HG02943 (cell line): ENCODE measurements around the gene NPAS2.

Source experiments
- ATAC-seq: cut with Tn5 transposase; IDR thresholded peaks from one replicate; pipeline ENCODE4 v1.9.1; 2021; ENCODE audit warnings: mild to moderate bottlenecking, low read depth, moderate library complexity; ENCODE audit not compliant: unreplicated experiment

NPAS2 gene

DNA sequence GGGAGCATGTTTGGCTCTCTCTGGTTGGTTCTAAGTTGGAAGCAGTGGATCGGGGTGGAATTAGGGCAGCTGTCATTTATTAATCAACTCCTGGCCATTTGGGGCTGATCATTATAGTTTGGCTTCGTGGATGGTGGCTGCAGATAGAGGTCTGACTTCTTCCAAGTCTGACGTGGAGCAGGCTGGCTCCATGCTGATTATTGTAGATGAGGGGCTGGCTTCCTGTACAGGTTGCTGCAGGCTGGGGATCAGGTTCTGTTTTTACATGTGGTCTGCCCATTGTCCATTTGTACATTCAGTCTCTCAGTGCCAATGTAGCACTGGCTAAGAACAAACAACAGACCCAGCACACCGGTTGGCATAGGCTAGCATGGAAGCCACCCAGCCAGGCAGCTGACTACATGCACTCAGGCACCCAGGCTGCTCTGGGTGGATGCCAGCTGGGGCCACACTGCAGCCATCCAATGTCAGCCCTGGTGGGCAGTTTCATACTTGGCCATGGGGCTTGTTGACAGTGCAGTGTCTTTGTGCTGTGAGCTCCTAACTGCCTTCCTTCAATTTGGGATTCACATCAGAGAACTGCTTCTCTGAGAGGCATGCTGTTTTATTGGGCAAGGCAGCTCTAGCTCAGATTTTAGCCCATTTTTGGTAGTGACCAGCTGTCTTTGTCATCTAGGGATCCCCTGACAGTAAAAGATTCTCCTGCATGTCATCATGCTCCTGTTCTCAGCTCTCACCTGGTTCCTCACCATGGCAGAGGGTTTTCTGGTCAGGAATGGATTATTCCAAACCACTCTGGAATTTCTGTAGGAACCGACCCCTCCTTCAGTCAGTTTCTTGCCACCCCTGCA is 25.4 kb downstream of the NPAS2 start:
- ATAC-seq = no peak

DNA sequence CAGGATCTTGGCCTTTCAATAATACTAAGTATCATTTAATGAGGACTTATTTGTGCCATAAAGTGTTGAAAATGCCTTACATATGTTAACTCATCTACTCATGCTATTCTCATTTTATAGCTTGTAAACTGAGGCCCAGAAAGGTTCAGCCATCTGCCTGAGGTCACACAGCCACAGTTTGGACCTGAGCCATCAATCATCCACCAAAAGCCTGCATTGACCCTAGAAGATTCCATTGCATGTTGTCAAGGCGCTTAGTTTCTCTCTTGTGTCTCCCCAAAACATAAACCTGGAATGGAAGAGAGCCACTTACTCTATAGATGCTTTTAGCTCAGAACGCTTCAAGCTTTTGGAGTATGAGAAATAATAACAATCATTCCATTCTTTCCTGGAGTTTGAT is 26.8 kb downstream of the NPAS2 start:
- ATAC-seq = no peak

DNA sequence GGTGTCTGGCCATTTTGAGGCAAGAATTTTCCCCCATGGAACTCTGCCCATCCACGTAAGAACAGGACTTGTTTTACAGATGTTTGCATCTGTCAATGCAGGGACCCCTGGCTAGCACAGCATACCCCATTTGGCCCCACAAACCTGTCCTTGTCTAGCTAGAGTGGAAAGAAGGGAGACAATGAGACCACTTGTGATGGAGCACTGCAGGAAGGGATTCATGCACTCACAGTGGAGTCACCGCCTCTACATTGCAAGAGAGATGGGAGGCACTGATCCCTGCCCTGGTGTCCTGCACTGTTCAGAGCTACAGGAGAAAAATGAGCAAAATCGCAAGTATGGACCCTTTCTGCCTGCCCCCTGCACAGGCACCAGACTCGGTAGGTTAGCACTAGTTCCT is 32.5 kb downstream of the NPAS2 start:
- ATAC-seq = no peak

DNA sequence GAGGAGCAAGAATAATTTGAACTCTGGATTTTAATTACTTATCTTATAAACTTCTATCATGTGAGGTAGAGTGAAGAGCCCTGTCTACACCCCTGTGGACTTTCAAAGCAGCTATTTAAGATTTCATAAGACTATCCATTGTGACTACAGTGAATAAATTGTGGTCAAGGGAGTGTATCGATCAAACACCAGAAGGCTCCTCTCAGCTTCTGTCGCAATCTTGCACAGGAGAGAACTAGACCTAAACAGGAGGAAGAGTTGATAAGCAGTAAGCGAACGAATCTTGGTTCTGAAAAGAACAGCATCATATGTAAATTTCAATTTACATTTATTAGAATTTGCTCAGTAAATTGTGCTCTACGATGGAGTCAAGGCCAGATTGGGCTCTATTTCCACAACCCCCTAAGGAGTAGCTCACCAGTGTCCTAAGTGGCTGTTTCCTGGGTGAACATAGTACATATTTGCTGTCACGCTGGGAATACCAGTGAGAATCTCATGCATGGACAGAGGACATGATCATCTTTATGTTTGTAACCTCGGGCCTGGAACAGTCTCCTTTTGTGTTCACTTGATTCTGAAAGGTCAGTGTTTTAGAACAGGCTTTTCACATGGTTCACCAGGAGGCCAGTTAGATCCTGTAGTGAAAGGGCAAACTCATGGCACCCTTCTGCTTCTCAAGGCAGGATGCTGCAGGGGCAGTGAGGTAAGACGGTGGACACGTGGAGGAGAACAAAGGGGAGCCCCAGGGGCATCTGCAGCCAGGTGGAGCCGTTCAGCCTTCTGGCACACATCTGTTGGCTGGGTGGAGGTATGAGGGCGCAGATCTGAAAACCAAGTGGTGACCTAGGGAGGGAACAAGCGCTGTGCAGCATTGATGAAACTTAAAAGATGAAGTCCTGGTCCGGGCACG is 33.3 kb downstream of the NPAS2 start:
- no peak for ATAC-seq

DNA sequence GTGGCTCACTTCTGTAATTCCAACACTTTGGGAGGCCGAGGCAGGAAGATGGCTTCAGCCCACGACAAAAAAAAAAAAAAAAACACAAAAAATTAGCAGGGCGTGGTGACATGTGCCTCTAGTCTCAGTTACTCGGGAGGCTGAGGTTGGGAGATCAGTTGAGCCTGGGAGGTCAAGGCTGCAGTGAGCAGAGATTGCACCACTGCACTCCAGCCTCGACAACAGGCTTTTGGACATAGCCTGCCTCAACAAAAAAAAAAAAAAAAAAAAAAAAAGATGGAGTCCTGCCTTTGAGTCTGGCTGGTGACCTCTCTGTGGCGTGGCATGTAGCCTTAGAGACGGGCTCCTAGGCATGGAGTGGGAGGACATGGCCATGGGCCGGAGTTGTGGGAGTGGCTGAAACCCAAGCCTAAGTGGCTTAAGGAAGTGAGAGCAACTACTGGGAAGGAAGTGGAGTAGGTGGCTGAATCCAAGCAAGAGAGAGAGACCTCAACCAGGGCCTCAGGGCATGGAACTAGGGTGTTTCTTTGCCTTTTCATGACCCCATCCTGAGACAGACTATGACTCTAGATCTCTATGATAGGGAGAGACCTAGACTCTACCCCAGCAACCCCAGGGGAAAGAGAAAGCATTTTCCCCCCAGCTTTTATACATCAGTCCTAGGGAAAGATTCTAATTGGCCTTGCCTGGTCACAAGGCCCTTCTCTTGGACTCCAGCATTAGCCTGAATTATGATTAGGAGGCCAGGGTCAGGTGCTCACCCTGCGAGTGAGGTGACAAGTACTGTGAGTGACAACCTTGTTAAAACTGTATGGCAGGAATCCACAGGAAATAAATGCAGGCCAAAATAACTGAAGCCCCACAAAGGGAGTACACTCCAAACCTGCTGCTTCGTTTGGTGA is 34.2 kb downstream of the NPAS2 start:
- no peak for ATAC-seq

DNA sequence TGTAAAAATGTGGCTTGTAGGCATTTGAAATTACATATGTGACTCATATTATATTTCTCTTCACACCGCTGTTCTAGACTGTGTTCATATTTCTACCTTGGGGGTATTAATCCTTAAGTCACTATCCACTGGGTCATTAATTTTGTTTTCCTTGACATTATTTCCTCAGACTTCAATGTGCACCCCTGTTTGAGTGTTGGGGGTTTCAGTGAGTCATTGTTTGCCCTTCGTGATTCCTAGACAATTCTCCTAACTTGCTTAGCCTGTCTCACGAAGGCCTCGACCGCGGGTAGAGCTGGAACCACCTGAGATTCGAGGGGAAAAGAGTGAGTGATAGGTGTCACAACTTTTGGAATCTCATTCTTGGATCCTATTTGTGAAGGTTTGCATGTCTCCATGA is 35.1 kb downstream of the NPAS2 start:
- no peak for ATAC-seq

DNA sequence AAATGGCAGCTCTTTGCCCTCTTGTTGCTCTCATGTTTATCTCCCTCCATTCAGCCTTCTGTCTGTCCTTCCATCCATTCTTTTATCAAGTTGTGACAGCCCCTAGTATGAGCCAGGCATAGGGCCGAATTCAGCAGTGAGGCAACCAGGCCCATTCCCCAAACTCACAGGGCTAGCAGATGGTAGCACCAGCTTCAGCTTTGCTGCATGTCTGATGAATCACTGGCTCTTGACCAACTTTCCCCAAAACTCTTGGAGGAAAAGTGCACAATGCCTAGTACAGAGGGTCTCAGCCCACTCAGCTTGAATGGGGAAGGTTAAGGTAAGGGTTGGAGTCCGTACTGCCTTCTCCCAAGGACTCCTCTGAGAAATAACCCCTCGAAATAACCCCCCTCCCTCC is 35.7 kb downstream of the NPAS2 start:
- ATAC-seq = no peak

DNA sequence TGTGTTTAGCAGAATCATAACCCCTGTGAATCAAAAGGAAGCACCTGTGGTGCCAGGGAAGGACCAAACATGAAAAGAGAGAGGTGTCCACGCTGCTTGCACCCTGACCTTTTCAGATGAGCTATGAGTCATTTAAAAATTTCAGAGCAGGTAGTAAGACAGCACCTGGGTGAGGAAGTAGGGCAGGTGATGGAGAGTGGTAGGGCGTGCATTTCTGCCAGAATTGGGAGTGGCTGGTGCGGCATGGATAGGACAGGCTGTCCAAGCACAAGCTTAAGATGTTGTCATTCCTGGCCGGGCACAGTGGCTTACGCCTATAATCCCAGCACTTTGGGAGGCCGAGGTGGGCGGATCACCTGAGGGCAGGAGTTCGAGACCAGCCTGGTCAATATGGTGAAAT is 36.8 kb downstream of the NPAS2 start:
- ATAC-seq = no peak

DNA sequence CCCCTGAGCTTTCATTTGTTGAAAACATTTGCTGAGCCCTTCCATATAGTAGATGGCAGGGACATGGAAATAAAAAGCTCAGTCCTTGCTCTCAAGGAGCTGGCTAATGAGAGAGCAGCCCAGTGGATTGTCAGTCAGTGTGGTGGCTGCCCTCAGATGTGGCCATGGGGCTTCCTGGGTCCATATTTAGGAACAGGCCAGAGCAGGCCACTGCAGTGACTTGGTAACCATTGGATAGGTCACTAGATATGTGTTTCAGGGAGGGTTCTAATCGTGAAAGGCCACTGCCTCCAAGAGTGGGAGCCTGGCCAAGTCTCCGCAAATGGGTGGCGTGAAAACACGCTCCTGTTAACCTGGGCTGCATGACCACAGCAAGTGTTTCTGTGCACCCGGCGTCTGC is 37.4 kb downstream of the NPAS2 start:
- no peak for ATAC-seq

DNA sequence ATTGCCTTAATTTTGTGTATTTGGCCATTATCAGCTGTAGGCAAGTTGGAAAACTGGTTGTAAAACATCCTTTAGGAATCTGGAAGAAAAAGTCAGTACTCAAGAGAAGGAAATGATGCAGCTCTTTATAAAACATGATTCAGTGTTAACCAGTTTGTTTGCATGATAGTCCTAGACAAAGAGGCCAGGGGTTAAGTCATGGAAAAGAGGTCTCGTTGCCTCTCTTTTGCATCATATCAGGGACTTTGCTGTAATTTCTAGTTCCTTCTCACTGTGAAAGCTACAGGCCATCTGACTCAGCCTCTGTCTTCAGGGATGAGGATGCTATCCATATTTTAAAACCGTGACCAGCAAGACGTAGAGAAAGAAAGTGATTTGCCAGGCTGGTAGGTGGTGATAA is 38.0 kb downstream of the NPAS2 start:
- ATAC-seq = no peak

DNA sequence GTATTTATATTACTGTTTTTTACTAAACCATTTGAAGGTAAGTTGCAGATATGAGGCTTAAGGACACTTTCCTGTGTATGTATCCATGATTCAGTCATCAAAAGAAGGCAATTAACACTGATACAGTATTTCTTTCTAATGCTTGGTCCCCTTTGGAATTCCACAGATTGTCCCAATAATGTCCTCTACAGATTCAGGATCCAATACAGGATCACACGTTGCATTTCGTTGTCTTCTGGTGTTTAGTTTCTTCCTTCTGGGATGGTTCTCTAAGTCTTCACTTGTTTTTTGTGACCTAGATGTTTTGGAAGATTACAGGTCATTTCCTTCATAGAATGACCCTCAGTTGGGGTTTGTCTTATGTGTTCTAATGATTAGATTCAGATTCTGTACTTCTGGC is 40.0 kb downstream of the NPAS2 start:
- no peak for ATAC-seq

DNA sequence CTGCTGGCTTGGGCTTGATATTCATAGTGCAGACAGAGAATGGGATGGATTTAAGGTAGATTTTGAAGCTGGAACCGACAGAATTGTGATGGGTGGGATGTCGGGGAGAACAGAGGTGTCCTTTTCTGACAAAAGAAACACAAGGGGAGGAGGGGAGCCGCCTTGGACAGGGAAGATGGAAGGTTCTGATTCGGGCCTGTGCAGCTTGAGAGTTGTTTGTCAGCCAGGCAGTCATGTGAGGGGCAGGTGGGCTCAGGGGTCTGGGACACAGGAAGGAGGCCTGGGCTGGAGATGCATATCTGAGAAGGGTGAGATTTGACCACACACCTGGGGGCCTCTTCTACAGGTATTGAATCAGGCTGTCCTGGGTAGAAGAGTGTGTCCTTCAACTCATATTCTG is 41.4 kb downstream of the NPAS2 start:
- no peak for ATAC-seq

DNA sequence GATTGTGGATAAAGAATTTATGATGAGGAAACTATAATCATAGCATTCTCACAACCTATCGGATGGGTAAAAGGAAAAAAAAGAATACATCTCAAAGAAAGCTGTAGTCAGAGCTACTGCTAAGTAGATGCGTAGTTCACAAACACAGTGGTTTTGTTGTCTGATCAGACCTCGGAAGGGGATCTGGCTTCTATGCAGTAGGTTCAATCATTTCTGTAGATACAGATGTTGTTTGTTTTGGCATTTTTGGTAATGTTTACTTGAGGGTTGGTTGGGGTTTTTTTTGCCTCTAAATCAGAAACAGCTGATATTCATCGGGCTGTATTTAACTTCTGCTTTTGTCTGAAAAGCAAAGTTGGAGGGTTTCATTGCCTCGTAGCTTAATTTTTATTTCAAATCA is 42.1 kb downstream of the NPAS2 start:
- no peak for ATAC-seq

DNA sequence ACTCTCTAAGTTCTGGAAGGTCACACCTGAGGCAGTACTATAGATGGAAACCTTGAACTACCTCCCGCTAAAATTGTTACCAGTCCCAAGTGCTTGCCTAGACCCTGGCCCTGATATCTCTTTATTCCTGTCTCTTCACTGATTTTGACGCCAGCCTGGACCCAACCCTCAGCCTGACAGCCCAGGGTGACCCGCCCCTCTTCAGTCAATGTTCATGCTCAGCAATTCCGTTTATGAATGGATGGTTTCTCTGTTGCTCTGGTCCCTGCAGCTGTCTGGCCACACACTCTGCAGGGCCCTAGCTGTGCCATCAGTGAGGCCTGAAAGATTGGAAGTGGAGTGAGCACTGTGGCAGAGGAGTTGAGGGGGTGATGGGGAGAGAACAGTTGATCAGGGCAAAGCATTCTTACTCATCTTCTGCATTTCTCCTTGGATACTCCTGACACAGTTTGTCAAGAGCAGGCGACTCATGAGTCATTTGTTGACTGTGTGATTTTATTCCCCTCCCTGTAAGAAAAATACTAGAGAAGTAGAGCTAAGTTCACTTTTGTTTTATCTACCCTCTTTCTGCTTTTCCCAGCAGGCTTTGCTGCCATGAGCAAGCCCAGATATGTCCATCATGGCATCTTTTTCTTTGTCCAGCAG is 46.0 kb downstream of the NPAS2 start:
- no peak for ATAC-seq

DNA sequence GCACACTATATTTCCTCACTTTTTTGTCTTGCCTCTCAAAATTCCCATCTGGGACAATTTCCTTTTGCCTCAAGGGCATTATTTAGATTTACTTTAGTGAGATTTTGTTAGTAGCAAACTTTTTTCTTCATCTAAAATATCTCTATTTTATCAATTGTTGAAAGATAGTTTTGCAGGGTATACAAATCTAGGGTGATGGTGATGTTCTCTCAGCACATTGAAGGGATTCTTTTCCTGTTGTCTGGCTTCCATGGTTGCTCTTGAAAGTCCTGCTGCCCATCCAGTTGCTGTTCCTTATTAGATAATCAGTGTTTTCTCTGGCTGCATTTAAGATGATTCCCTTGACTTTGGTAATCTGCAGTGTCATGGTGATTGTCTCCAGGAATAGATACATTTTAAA is 48.1 kb downstream of the NPAS2 start:
- no peak for ATAC-seq

DNA sequence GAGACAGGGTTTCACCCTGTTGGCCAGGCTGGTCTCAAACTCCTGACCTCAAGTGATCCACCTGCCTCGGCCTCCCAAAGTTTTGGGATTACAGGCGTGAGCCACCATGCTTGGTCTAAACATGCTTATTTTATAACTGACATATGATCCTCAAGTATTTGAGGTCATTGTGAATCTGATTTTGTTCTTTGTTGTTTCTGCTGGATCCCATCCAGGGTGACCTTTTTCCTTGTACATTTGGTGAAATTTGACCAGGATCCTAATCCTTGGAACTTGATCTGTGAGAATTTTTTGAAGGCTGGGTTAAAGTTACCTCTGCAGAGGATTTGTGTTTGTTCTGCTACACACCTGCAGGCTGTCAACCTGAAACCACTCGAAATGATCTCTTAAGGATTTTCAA is 49.2 kb downstream of the NPAS2 start:
- ATAC-seq = no peak

DNA sequence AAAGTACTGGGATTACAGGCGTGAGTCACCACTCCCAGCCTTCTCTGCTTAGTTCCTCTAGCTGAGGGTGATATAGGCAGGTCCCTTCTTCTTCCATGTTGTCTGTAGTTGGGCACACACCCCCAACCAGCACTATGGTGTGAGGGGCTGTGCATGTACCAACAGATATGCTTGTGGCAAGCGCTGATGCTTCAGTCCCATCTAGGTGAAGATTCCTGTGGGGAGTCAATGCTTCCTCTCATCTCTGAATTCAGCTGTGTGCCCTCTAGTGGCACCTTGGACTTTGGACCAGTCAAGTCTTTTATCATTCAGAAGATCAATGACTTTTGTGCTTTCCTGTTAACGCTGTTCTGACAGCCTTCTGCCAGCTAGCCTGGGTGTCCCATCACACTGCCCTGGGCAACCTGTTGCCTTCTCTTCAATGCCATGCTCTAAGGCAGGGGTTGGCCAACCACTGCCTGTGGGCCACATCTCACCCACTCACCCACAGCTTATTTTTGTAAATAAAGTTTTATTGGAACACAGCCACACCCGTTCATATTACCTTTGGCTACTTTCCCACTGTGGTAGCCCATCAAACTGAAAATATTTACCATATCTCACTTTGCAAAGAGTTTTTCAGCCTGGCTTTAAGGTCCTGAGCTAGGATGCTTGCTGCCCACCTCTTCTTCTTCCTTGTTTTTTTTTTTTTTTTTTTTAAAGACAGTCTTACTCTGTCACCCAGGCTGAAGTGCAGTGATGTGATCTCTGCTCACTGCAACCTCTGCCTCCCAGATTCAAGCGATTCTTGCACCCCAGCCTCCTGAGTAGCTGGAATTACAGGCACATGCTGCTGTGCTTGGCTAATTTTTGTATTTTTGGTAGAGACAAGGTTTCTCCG is 51.0 kb downstream of the NPAS2 start:
- ATAC-seq = no peak

DNA sequence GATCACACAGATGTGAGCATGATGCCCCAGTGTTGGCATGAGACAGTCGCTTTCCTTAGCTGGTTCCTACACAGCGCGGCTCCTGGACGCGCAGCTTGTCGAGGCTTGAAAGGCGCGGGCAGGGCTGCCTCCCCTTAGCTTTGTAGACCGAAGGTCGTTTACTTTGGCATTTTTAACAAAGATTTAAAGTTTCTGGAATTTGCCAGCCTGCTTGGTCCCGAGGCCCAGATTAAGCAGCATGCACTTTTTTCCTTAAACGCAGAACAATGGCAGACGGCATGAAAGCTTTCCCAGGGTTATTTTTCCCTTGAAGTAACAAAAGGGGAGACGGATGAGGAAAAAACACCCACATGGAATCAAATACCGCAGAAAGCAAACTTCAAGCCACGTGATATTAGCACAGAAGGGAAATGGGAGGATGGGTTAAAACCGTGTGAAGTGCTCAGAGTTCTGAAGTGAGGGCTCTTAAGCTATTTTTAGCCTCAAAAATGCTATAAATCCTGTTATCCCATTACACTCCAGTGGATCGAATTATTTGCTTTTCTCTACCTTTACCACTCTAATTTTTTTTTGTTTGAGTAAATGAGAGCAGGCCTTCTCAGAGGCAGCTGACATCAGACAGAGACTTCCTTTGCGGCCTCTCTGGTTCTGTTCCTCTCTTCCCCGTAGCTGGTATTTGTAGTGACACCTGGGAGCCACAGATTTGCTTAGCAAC is 55.7 kb downstream of the NPAS2 start:
- no peak for ATAC-seq
